HG03571 (cell line): ENCODE data around the gene ARHGEF10L.

ENCODE experiments used
- ATAC-seq: cut with Tn5 transposase; IDR thresholded peaks from one replicate; pipeline ENCODE4 v1.9.1; 2021; ENCODE audit not compliant: unreplicated experiment

The ARHGEF10L gene

DNA sequence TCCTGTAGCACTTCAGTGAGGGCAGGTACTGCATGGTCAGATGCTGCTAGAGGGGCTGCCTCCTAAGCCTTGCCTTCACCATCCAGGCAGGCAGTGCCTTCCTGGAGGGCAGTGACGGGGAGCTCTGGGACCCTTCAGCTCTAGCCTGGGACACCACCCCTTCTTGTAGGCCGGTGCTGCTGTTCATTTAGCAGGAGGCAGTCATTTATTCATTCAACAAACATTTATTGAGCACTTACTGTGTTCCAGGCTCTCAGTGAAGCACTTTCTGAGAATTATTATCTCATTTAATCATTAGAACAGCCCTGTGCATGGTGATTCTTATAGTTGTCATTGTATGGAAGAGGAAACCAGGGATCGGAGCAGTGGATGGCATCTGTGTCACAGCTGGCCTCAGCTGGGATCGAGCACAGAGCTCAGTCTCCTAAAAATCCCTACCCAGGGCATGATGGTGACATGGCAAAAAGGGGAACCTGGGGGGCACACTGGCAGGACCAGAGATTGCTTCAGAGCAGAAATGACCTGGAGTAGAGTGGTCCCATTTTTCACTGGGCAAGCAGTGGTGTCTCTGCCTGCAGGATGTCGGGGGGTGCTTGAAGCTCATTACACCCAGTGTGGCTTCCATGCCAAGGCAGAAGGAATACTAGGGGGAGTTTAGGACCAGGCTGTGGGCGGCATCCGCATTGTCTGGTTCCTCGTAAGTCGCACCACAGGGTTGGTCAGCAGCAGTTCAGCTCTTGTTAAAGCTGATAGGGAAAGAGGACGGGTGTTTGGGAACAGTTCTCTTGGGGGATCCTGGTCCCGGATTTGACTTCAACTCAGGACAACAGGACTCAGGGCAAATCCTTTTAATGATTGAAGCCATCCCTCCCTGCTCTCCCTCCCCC, 28.8 kb downstream of the ARHGEF10L start:
- no peak for ATAC-seq

DNA sequence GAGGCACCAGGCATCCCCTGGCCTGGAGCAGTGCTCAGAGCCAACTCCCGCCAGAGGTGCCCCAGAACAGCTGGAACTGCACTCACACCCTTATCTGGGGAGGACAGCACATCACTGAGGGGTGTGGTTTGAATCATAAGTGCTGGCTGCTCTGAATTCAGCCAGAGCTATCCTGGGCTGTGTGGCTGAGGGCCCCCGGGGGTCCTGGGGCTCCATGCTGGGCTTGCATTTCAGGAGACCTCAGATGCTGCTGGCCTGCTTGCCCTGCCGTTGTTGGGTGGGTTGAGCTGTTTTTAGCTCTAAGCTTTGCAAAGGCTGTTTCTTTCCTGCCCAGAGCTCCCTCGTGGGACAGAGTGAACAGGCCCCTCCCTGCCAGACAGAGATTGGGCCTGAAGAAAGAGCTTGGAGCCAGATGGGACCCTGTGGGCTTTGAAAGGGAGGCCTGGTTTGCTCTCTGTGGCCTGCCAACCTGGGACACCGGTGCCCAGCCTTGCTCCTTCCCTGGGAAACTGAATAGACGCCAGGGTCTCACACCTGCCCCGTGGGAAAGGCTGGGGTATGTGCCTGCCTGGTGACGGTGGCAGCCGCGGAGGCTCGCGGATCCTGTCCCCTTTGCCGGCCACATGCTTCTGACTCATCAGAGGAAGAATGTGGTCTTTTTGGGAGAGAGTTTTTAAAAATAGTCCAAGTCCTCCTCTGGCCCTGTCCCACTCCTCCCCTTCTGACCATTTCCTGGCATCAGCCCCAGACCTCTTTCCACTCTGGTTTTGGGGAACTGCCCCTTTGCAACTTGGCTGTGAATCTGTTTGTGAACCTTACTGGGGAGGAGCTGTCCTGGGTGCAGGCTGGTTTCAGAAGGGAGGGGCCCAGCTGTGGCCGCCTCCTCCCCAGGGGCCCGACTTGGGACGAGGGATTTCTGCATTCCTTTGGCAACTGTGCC, 30.0 kb downstream of the ARHGEF10L start:
- ATAC-seq, result no peak

DNA sequence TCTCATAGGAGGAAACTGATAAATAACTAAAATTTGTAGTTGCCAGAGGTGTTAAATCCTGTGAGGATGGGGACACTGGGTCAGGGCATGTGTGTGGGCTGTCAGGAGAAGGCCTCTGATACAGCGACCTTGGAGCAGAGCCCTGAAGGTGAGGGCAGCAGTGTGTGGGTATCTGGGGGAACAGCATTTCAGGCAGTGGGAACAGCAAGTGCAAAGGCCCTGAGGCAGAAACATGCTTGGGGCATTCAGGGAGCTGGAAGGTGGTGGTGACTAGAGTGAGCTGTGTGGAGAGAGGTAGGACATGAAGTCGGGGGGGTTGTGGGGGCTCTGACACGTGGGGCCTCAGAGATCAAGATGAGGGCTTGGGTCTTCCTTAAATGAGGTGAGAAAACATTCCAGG, 30.7 kb downstream of the ARHGEF10L start:
- no peak for ATAC-seq

DNA sequence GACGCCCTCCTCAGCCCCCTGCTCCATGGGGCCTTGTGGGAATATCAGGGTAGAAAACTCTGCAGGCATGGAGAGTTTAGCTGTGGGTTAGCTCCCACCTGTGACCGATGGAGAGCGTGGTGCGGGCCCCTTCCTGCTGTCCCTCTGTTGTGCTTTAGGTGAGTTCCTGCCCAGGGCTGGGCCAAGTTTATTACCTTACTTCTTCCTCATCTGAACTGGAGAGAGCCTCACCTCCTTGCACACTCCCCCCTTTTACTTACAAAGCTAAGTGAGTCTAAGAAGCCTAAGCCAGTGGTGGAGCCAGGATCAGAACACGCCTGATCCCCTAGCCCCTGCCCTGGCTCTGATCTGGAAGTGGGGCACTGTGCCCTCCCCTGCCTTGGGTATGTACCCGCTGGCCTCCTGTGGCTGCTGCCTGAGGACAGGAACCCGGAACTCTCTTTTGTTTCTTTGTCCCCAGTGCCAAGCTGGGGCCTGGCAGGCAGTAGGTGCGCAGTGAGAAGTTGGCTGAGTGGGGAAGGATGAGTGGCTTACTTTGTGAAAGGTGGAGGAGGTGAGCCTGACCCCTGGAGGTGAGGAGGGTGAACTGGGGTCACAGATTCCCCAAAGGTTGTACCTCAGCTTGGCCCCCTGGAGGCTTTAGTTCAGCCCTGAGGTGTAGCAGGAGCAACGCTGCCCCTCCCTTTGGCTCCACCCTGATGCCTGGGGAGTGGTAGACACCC, 32.9 kb downstream of the ARHGEF10L start:
- no peak for ATAC-seq

DNA sequence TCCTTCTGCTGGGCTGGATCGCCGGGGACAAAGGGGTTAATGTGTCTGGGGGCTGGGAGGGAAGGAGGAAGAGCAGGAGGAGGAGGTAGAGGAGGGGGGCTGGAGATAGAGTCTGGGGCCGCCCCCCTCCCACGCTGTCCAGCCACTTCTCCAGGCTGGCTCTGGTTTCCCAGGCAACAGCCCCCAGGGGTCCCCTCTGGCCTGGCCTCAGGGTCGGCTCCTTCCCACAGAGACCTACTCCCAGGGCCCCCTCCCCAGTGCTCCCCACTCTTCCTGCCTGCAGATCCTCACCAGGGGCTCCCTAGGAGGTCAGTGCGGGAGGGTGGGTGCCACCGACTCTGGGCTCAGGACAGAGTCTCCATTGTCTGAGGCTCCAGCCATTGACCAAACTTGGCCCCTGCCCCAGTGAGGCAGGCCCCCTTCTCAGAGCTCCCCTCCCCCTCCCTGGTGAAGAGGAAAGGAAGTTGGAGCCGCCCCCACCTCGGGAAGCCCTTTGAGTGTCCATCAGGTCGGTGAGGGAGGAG, 34.1 kb downstream of the ARHGEF10L start:
- no peak for ATAC-seq

DNA sequence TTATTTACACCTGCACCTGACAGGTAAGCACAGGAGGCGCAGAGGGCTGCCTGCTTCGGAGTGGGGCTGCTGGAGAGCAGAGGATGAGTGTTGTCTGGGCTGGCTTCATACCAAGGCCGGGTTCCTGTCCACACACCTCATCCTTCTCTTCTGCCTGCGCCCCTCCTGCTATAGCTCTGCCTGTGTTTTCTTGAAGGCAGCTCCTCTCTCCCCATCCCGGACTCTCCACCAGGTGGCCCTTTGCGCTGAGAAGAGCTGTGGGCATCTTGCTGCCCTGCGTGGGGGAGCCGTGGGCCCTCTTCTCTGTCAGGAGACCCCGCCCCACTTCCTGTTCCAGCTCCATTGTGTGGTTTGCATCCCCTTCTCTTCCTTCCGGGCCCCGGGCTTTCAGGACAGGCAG, 35.0 kb downstream of the ARHGEF10L start:
- ATAC-seq, result no peak

DNA sequence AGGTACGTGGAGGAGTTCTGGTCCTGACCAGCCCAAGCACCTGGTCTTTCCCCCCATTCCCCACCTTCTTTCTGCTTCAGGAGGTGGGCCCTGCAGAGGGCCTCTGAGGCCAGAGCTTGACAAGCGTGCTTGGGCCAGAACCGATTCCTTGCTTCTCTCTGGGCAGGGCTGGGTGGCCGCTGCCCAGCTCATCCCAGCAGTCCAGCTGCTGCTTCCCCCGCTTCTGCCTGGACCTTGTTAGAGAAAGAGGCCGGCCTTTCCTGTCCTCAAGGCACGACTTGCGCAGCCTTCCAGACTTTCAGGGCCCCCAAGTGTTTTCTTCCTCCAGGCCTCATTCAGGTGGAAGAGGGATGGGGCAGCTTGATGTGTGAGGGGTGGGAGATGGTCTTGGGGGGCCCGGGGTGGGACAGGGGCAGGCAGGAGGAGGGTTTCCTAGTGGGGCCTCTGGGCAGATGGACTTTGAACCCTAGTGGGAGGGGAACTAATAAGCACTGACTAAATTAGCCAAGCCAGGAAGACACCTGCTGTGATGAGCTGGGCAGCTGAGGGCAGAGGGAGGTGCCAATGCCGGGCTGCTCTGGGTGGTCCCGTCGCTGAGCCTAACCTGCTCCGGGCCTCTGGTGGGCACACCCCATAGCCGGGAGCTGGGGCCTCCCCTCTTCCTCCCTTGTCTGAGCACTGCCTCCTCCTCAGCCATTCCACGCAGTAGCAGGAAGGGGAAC, 36.5 kb downstream of the ARHGEF10L start:
- ATAC-seq, result no peak

DNA sequence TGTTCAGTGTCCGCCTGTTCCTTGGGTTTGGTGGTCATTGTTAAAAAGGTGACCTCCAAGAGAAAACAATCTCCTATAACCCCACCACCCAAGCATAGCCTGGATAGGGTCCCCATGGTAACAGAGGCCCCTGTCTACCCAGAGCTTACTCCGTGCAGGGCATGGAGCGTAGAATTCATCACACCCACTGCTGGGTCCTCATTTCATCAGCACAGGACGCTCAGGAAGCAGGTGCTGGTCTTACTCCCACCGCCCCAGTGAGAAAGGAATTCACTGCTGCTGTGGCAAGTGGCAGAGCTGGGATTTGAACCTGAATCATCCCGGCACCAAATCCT, 37.0 kb downstream of the ARHGEF10L start:
- no peak for ATAC-seq

DNA sequence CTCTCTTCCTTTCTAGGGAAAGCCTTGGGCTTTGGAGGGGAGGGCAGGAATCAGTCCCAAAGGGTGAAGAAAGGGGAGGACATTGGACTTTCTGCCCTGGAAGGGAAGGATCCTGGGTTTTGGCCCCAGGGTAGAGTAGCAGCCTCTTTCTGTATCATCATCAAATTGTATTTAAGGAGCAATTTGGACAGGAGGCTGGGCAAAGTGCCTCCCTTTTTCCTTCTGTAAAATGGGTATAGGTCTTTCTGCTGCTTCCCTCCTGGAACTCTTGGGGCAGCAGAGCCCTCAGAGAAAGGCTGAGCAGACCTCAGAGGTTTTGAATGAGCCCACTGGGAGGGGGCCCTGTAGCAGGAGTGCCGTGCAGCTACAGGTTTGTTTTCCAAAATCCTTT, 38.4 kb downstream of the ARHGEF10L start:
- ATAC-seq, result no peak

DNA sequence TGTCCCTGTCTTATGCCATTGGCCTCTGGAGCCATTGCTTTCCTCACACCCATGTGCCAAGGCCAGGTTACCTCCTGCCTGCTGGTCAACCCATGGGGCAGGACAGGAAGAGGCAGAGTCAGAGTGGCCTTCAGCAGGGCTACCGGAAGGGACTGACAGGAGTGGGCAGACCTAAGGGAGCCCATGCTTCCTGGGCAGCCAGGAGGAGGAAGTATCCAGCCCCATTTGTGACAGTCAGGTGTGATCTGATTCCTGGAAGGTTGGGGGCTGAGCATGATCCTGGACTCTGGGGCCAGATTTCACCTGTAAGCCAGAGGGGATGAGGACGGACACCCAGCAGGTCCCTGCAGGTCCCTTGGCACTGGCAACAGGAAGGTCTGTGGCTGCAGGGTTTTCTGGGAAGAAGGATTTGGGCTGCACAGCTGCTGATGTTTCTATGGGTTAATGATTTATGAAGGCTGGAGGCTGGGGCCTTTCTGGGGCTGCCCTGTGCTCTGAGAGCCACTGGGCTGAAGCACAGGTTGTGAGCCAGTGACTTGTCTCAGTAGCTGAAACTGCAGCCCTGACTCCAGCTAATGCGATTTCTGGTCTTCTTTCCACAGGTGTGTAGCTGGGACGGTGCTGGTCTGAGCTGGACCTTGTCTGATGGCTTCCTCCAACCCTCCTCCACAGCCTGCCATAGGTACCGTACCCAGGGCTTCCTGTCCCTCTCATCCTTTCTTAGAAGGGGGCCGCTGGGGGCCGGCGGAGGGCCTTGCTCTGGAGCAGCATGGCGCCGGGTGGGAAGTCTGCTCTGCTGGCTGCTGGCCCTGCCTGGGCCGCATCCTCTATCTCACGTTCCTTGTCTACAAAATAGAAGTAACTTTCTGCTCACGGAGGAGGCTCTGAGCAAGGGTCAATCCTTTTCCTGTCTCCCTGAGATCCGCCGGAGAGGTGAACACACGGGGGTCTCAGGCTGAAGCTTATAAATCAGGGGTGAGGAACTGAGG, 40.7 kb downstream of the ARHGEF10L start:
- ATAC-seq, result no peak

DNA sequence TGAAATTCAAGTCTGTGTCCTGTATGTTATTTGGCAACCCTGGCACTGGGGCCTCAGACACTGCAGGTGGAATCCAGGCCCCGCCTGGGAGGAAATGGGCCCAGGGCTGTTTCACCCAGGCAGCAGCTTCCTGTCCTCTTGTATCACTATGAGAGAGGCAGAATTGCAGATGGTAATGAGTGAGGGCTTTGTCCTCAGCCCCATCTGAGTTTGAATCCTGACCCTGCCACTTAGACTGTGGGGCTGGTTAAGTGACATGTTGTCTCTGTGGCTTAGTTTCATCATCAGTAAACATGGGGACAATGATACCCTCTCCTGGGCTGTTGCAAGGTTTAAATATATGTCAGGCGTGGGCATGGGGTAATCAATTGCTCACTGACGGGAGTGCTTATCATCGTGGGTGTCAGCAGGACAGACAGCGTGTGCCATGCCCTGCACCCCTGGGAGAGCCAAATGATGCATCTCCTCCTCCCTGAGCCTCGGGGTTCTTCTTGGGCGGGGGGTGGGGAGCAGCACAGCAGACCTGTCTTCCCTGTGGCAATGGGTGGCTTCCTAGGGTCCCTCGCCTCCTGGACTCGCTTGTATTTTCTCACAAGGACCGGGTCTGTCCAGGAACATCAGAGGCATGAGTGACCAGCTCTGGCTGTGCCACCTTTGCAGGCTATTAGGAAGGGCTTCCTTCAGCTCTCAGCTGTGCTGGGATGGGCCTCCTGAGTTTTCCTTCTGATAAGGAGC, 42.1 kb downstream of the ARHGEF10L start:
- no peak for ATAC-seq

DNA sequence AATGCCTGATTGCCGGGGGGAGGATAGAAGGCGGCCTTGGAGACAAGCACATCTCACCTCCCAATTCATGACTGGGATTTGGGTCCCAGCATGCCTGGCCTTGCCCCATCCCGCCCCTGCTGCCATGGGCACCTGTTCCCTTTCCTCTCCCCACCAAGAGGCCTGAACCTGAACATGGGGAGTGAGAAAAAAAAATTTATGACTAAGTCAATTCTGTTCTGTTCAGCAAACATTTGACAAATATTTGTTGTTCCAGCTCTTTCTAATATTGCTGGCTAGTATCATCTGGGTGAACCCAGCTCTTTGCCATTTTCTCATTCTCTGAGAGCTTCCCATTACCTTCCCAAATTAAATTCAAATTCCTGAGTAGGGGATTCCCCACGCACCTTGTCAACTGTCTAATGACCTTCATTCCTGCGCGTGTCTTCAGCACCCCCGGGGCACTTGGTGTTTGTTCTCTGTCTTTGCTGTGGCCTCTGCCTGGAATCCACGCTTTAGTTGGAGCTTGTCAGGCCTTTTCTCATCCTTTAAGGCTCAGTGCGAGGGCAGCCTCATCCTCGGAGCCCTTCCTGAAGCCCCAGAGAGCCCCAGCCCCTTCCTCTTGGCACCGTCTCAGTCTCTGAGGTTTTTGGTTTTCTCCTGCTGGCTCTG, 42.8 kb downstream of the ARHGEF10L start:
- no peak for ATAC-seq

DNA sequence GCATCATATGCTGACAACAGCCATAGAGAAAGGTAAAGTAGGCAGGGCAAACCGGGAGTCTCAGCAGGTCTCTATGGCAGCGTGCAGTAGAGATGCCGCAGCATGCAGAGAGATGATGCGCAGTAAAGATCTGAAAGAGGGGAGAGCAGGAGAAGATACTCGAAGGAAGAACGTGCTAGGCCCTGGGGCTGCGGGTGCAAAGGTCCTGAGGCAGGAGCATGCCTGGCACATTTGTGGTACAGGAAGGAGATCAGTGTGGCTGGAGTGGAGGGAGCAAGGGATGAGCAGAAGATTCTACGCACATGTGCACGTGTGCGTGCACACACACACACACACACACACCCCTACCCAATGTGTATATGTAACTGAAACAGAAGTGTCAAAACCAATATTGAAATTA, 45.0 kb downstream of the ARHGEF10L start:
- no peak for ATAC-seq

DNA sequence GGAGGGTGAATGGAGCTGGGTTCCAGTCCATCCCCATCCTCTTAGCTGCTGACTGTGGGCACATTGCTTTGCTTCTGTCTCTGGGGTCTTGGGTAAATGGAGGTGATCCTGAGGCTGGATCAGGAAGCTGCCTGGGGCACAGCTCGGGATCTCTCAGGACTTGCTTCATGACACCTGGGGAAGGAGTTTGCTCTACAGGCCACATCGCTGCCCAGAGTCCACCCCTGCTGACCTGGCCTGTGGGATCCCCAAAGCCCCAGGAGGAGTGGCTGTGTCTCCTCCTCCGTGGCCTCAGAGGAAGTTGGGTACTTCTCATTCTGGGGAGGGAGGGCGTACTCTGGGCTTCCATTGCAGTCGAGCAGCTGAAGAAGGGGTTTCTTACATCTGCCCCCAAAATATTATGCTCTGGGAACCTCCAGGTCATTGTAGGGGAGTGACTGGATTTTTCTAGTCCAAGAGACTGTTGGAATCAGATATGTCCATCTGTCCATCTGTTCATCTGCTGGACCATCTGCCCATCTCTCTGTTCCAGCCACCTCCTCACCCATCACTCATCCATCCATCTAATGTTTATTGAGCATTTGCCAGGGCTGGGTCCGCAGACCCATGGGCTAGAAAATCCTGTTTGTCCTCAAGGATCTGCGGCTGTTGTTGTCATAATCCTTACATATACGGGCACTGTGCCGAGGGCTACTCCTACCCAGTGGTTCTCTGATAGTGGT, 45.9 kb downstream of the ARHGEF10L start:
- no peak for ATAC-seq

DNA sequence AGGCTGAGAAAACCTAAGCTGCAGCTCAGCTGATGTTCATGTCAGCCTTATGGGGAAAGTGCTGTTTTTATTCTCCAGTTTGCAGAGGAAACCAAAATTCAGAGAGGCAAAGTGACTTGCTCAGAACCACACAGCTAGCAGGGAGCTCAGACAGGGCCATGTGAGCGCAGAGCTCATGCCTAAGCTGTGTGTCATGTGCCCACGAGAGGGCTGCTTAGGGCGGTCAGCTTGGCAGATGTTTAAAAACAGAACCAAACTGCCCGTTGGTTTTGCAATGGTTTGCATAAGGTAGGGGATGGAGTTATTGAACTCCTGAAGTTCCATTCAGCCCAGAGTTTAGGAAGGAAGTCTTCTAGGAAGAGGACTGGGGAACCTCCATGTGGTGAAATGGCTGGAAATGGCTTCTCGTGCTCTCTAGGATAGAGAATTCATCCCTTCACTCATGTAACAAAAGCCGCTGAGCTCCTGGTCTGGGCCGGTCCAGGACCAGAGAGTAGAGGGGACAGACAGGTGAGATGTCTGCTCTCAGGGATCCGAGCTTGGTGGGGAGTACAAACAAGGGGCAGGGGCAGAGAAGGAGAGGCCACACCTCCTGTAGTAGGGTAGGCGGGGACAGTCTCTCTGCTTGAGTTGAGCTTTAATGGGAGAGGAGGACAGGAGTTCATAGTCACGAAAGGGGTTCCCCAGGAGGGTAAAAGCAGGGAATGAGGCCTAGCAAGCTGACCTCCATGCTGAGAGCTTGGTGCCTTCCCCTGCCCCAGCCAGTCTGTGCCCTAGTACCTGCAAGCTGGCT, 46.9 kb downstream of the ARHGEF10L start:
- ATAC-seq, result no peak

DNA sequence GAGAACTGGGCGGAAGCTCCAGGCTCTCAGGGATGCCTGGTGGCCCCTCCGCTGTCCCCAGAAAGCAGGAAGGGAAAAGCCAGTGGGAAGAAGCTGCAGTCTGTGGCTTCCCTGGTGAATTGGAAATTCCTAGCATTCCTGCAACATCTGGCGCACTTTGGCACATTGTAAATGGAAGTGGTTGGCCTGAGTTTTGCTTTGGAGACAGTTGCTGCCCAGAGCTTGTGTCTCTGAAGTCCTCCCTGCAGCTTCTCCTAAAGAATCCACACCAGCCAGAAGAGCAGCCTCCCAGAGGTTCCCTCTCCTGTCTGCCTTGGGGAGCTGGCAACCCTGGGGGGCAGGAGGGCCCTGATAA, 48.2 kb downstream of the ARHGEF10L start:
- no peak for ATAC-seq
